Osteoblast (primary cell): ENCODE results near the gene MPO. TPM values are rescaled to one million over a fixed set of nuclear protein-coding genes. Genes with fewer than 3 reads are reported as not detected.

Experiments used
- DNase-seq: peaks from one replicate; pipeline ENCODE4 v3.0.0; 2011; ENCODE audit warnings: low spot score, mixed read lengths; ENCODE audit not compliant: insufficient read length; ENCODE audit errors: missing footprints
- H2AFZ ChIP-seq: 2 replicates; pipeline ENCODE4 v1.6.0; 2011; ENCODE audit warnings: mild to moderate bottlenecking, low read length
- H3K27ac ChIP-seq: 2 replicates; pipeline ENCODE4 v1.5.1; 2011; ENCODE audit warnings: mild to moderate bottlenecking, low read depth, low read length, moderate library complexity
- H3K27me3 ChIP-seq: 2 replicates; pipeline ENCODE4 v1.6.0; 2012; ENCODE audit warnings: mild to moderate bottlenecking, control low read depth, inconsistent platforms, low read length, moderate library complexity; ENCODE audit not compliant: insufficient read depth
- H3K36me3 ChIP-seq: 2 replicates; pipeline ENCODE4 v1.5.1; 2011; ENCODE audit warnings: mild to moderate bottlenecking, low read length, control low read depth, moderate library complexity; ENCODE audit not compliant: insufficient read depth
- H3K4me1 ChIP-seq: 2 replicates; pipeline ENCODE4 v1.5.1; 2011; ENCODE audit warnings: mild to moderate bottlenecking, low read length, control low read depth, moderate library complexity; ENCODE audit not compliant: insufficient read depth
- H3K4me2 ChIP-seq: 2 replicates; pipeline ENCODE4 v1.6.0; 2011; ENCODE audit warnings: mild to moderate bottlenecking, low read length; ENCODE audit not compliant: insufficient read depth
- H3K4me3 ChIP-seq: fragments of 200-600 bp; sonication (generic); 3 replicates; pipeline ENCODE4 v1.5.1; 2012; ENCODE audit warnings: mild to moderate bottlenecking, low read length, inconsistent platforms; ENCODE audit not compliant: insufficient read depth
- H3K79me2 ChIP-seq: 2 replicates; pipeline ENCODE4 v1.6.0; 2012; ENCODE audit warnings: mild to moderate bottlenecking, low read length, control low read depth, inconsistent platforms; ENCODE audit not compliant: insufficient read depth
- H3K9me3 ChIP-seq: 2 replicates; pipeline ENCODE4 v1.5.1; 2011; ENCODE audit warnings: low read depth, low read length, control low read depth
- H4K20me1 ChIP-seq: 2 replicates; pipeline ENCODE4 v1.6.0; 2012; ENCODE audit warnings: mild to moderate bottlenecking, low read length, control low read depth; ENCODE audit not compliant: insufficient read depth
- CTCF ChIP-seq: IDR thresholded peaks from 2 replicates; pipeline ENCODE4 v1.5.1; 2011; ENCODE audit warnings: mild to moderate bottlenecking, low read depth, low read length, moderate library complexity; ENCODE audit errors: extremely low read depth
- total RNA-seq: library from RNA; depleted of rRNA; stranded (reverse); fragments of >200 nt; gene quantifications from 2 replicates; pipeline ENCODE4 v1.2.3, GENCODE V29; 2012

The MPO gene
- total RNA-seq, 1 donor: under 0.01 TPM

GRCh38 chr17:58262149-58262548 lies 18.6 kb downstream of the MPO start:
- DNase-seq: no peak
- Histone ChIP-seq H3K36me3 (no peaks in the 10 kb centered on the region), H3K4me1 (no peaks in the 10 kb centered on the region), H3K4me3 (no peak overlapping the region), H3K27me3 (peaks cover 30% of the 10 kb centered on the region), H3K27ac (no peak overlapping the region), H2AFZ (no peak overlapping the region), H3K4me2 (no peak overlapping the region), H3K9me3 (no peaks in the 10 kb centered on the region), H3K79me2 (no peaks in the 10 kb centered on the region), H4K20me1 (no peaks in the 10 kb centered on the region)
- TF ChIP-seq CTCF: no peak

GRCh38 chr17:58254803-58255202 lies 25.9 kb downstream of the MPO start:
- H3K4me3 ChIP-seq: no peak overlapping the region
- no peaks in the 10 kb centered on the region for H3K9me3 ChIP-seq
- no peaks in the 10 kb centered on the region for H3K4me1 ChIP-seq
- peaks cover 24% of the 10 kb centered on the region for H3K27me3 ChIP-seq
- no peak overlapping the region for H3K27ac ChIP-seq
- no peaks in the 10 kb centered on the region for H4K20me1 ChIP-seq
- no peak for TF ChIP-seq CTCF
- no peak overlapping the region for H2AFZ ChIP-seq
- H3K4me2 ChIP-seq: no peak overlapping the region
- DNase-seq: no peak
- H3K79me2 ChIP-seq: no peaks in the 10 kb centered on the region
- no peaks in the 10 kb centered on the region for H3K36me3 ChIP-seq

GRCh38 chr17:58253082-58253481 lies 27.7 kb downstream of the MPO start:
- TF ChIP-seq CTCF: no peak
- peaks cover 28% of the 10 kb centered on the region for H3K27me3 ChIP-seq
- no peak overlapping the region for H2AFZ ChIP-seq

GRCh38 chr17:58252141-58252540 lies 28.6 kb downstream of the MPO start:
- DNase-seq: no peak
- Histone ChIP-seq H4K20me1 (no peaks in the 10 kb centered on the region), H3K4me2 (no peak overlapping the region), H3K27me3 (peaks cover 30% of the 10 kb centered on the region), H3K36me3 (no peaks in the 10 kb centered on the region), H2AFZ (no peak overlapping the region), H3K9me3 (no peaks in the 10 kb centered on the region), H3K79me2 (no peaks in the 10 kb centered on the region), H3K4me1 (no peaks in the 10 kb centered on the region), H3K27ac (no peak overlapping the region), H3K4me3 (no peak overlapping the region)
- TF ChIP-seq CTCF: no peak

More at GRCh38 chr17:58253082-58253481, 27.7 kb downstream of the MPO start:
- Histone ChIP-seq H3K4me2 (no peak overlapping the region), H3K27ac (no peak overlapping the region), H3K36me3 (no peaks in the 10 kb centered on the region), H3K4me1 (no peaks in the 10 kb centered on the region), H4K20me1 (no peaks in the 10 kb centered on the region), H3K4me3 (no peak overlapping the region), H3K79me2 (no peaks in the 10 kb centered on the region), H3K9me3 (no peaks in the 10 kb centered on the region)
- DNase-seq: no peak
